ENCODE results near the gene ANKRD13D.
"Not testable (repeated sequence)": the region's sequence is repeated elsewhere in the genome, so short reads cannot be mapped to it uniquely, and the experiment has no call there.

DNA sequence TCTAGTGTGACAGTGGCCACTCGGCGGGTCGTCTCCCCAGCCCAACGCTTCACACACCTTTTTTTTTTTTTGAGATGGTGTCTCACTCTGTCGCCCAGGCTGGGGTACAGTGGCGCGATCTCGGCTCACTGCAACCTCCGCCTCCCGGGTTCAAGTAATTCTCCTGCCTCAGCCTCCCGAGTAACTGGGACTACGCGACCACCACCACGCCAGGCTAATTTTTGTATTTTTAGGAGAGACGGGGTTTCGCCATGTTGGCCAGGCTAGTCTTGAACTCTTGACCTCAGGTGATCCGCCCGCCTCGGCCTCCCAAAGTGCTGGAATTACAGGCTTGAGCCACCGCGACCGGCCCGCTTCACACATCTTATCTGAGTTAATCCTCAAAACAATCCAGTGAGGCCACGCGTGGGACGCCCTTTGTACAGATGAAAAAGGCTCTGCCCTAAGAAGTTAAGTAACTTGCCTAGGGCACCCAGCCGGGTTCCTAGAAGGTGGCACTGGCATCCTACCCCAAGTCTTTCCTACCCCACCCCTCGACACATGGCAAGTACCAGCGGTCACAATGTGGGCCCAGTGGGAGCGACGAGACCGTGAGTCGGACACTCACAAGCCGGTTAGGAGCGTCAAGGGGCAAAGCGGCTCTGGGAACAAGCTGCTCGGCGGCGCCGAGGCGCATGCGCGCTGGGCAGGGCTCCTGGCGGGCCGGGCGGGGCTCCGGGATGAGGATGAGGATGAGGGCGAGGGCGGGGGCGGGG is 28.0 kb upstream of the ANKRD13D start:
- TF ChIP-seq EZH2phosphoT487 (IDR thresholded peaks at IDR 0.05; ENCODE audit: borderline replicate concordance, low read length) = not testable (repeated sequence)
- TF ChIP-seq, protein P1, sequence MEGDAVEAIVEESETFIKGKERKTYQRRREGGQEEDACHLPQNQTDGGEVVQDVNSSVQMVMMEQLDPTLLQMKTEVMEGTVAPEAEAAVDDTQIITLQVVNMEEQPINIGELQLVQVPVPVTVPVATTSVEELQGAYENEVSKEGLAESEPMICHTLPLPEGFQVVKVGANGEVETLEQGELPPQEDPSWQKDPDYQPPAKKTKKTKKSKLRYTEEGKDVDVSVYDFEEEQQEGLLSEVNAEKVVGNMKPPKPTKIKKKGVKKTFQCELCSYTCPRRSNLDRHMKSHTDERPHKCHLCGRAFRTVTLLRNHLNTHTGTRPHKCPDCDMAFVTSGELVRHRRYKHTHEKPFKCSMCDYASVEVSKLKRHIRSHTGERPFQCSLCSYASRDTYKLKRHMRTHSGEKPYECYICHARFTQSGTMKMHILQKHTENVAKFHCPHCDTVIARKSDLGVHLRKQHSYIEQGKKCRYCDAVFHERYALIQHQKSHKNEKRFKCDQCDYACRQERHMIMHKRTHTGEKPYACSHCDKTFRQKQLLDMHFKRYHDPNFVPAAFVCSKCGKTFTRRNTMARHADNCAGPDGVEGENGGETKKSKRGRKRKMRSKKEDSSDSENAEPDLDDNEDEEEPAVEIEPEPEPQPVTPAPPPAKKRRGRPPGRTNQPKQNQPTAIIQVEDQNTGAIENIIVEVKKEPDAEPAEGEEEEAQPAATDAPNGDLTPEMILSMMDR (IDR thresholded peaks at IDR 0.05; ENCODE audit: low read depth, low read length, poor library complexity, severe bottlenecking) = not testable (repeated sequence)
